IMR-90 (cell line): ENCODE data around the gene ATP10A. TPM values are rescaled to one million over a fixed set of nuclear protein-coding genes. Genes with fewer than 3 reads are reported as not detected.

Experiments used
- ATAC-seq: fragments of 200-7000 bp; cut with Tn5 transposase; 2 replicates; pipeline ENCODE4 v1.9.1; 2020; ENCODE audit warnings: low read depth, mild to moderate bottlenecking, moderate library complexity
- BruUV-seq: library from RNA; stranded (reverse); fragments of 400-500 nt; replicated peaks from 2 replicates; lab custom pipeline; 2021; lab: Mats Ljungman, UMichigan
- CTCF ChIA-PET: fragments of 300-600 bp; formaldehyde crosslinking; extraction: SDS; loops from one replicate; lab custom pipeline; 2021; ENCODE audit warnings: antibody characterized with exemption; lab: Yijun Ruan, JAX
- POLR2A ChIA-PET: fragments of 300-600 bp; sonication (Branson Sonifier 250); formaldehyde crosslinking; loops from one replicate; lab custom pipeline; 2022; ENCODE audit warnings: antibody characterized with exemption; ENCODE audit not compliant: unreplicated experiment; lab: Charles Lee
- DNase-seq: peaks from one replicate; pipeline ENCODE4 v3.0.0; 2013
- H2AFZ ChIP-seq: replicated peaks from 2 replicates; pipeline ENCODE3; 2013; ENCODE audit warnings: low read length, mild to moderate bottlenecking; ENCODE audit not compliant: poor library complexity
- H2AK5ac ChIP-seq: 2 replicates; pipeline ENCODE4 v1.6.1; 2013; ENCODE audit warnings: low read depth, low read length, inconsistent platforms
- H2AK9ac ChIP-seq: replicated peaks from 2 replicates; pipeline ENCODE3; 2013; ENCODE audit warnings: mild to moderate bottlenecking, low read depth, low read length, moderate library complexity; ENCODE audit not compliant: poor library complexity
- H2BK120ac ChIP-seq: 2 replicates; pipeline ENCODE4 v1.6.1; 2013; ENCODE audit warnings: low read depth, low read length, inconsistent platforms
- H2BK15ac ChIP-seq: 3 replicates; pipeline ENCODE4 v1.6.1; 2013; ENCODE audit warnings: low read depth, low read length, inconsistent platforms
- H2BK20ac ChIP-seq: 2 replicates; pipeline ENCODE4 v1.6.1; 2013; ENCODE audit warnings: low read depth, mild to moderate bottlenecking, inconsistent platforms, low read length, moderate library complexity
- H2BK5ac ChIP-seq: 2 replicates; pipeline ENCODE4 v1.6.1; 2013; ENCODE audit warnings: mild to moderate bottlenecking, low read depth, low read length, inconsistent platforms; ENCODE audit not compliant: poor library complexity, severe bottlenecking
- H3K14ac ChIP-seq: replicated peaks from 2 replicates; pipeline ENCODE4 v1.6.1; 2013; ENCODE audit warnings: low read depth, low read length, inconsistent platforms
- H3K18ac ChIP-seq: 2 replicates; pipeline ENCODE4 v1.6.1; 2013; ENCODE audit warnings: low read depth, low read length, control low read depth
- H3K23ac ChIP-seq: 2 replicates; pipeline ENCODE4 v1.6.1; 2013; ENCODE audit warnings: low read depth, low read length, inconsistent platforms
- H3K27ac ChIP-seq: 2 replicates; pipeline ENCODE4 v1.5.1; 2013; ENCODE audit warnings: mild to moderate bottlenecking, control low read depth, low read length; ENCODE audit not compliant: insufficient read depth
- H3K27me3 ChIP-seq: 2 replicates; pipeline ENCODE4 v1.6.1; 2013; ENCODE audit warnings: low read length; ENCODE audit not compliant: control insufficient read depth, insufficient read depth
- H3K36me3 ChIP-seq: 2 replicates; pipeline ENCODE4 v1.6.1; 2013; ENCODE audit warnings: low read length, mixed read lengths; ENCODE audit not compliant: control insufficient read depth, insufficient read depth
- H3K4ac ChIP-seq: 2 replicates; pipeline ENCODE4 v1.6.1; 2013; ENCODE audit warnings: low read depth, low read length, inconsistent platforms
- H3K4me1 ChIP-seq: 2 replicates; pipeline ENCODE4 v1.6.1; 2013; ENCODE audit warnings: low read length, mixed read lengths; ENCODE audit not compliant: control insufficient read depth, insufficient read depth
- H3K4me2 ChIP-seq: 2 replicates; pipeline ENCODE4 v1.6.1; 2013; ENCODE audit warnings: low read depth, mild to moderate bottlenecking, control low read depth, low read length, moderate library complexity
- H3K4me3 ChIP-seq: 2 replicates; pipeline ENCODE4 v1.5.1; 2013; ENCODE audit warnings: low read depth, mild to moderate bottlenecking, control low read depth, low read length, moderate library complexity; ENCODE audit not compliant: insufficient read depth
- H3K56ac ChIP-seq: 2 replicates; pipeline ENCODE4 v1.6.1; 2013; ENCODE audit warnings: low read length, inconsistent platforms; ENCODE audit not compliant: insufficient read depth; ENCODE audit errors: extremely low read depth
- H3K79me1 ChIP-seq, 2 experiments: 2 replicates each; pipeline ENCODE4 v1.6.1; 2013; ENCODE audit warnings: low read length in 2 of 2, inconsistent platforms in 1 of 2, low read depth in 1 of 2
- H3K9ac ChIP-seq: 2 replicates; pipeline ENCODE4 v1.6.1; 2013; ENCODE audit warnings: low read depth, low read length, control low read depth
- H3K9me1 ChIP-seq: 2 replicates; pipeline ENCODE4 v1.6.1; 2013; ENCODE audit warnings: low read length, inconsistent platforms; ENCODE audit not compliant: insufficient read depth
- H3K9me3 ChIP-seq: 2 replicates; pipeline ENCODE4 v1.6.1; 2013; ENCODE audit warnings: low read length; ENCODE audit not compliant: control insufficient read depth, insufficient read depth
- H4K20me1 ChIP-seq: 2 replicates; pipeline ENCODE4 v1.6.1; 2013; ENCODE audit warnings: low read length, inconsistent platforms; ENCODE audit not compliant: insufficient read depth
- H4K5ac ChIP-seq: 2 replicates; pipeline ENCODE4 v1.6.1; 2013; ENCODE audit warnings: mild to moderate bottlenecking, low read depth, low read length, control low read depth
- H4K8ac ChIP-seq, 2 experiments: 2 replicates each; pipeline ENCODE4 v1.6.1; 2013; ENCODE audit warnings: low read depth in 2 of 2, low read length in 2 of 2, control low read depth in 1 of 2, inconsistent platforms in 1 of 2
- H4K91ac ChIP-seq: 2 replicates; pipeline ENCODE4 v1.6.1; 2013; ENCODE audit warnings: low read depth, low read length, inconsistent platforms; ENCODE audit not compliant: insufficient read depth
- BHLHE40 ChIP-seq: fragments of 150-350 bp; IDR thresholded peaks from 2 replicates; pipeline ENCODE4 v1.6.1; 2016; ENCODE audit warnings: mild to moderate bottlenecking, low read depth, low read length
- CEBPB ChIP-seq: IDR thresholded peaks from 2 replicates; pipeline ENCODE4 v1.6.1; 2012; ENCODE audit warnings: low read depth, low read length, improper control_type of control experiment
- CHD1 ChIP-seq: IDR thresholded peaks from 2 replicates; pipeline ENCODE4 v1.6.1; 2012; ENCODE audit warnings: low read depth, low read length, improper control_type of control experiment
- CTCF ChIP-seq: conservative IDR thresholded peaks from 2 replicates; pipeline ENCODE4 v1.5.1; 2012; ENCODE audit warnings: mild to moderate bottlenecking, low read depth, low read length, improper control_type of control experiment
- ELK1 ChIP-seq: fragments of 150-350 bp; IDR thresholded peaks from 2 replicates; pipeline ENCODE4 v1.6.1; 2016; ENCODE audit warnings: low read depth, mild to moderate bottlenecking, low read length, moderate library complexity, borderline replicate concordance
- FOS ChIP-seq: fragments of 150-350 bp; IDR thresholded peaks from 2 replicates; pipeline ENCODE4 v1.6.1; 2016; ENCODE audit warnings: low read depth, low read length
- MAFK ChIP-seq: IDR thresholded peaks from 2 replicates; pipeline ENCODE4 v1.6.1; 2012; ENCODE audit warnings: low read depth, low read length, improper control_type of control experiment
- MAZ ChIP-seq: IDR thresholded peaks from 2 replicates; pipeline ENCODE4 v1.6.1; 2012; ENCODE audit warnings: low read depth, mild to moderate bottlenecking, low read length, improper control_type of control experiment, moderate library complexity, borderline replicate concordance
- MXI1 ChIP-seq: IDR thresholded peaks from 2 replicates; pipeline ENCODE4 v1.6.1; 2012; ENCODE audit warnings: low read depth, mild to moderate bottlenecking, low read length, moderate library complexity, borderline replicate concordance
- NFE2L2 ChIP-seq: fragments of 150-350 bp; IDR thresholded peaks from 2 replicates; pipeline ENCODE4 v1.6.1; 2016; ENCODE audit warnings: low read depth, mild to moderate bottlenecking, low read length
- POLR2A ChIP-seq: IDR thresholded peaks from 2 replicates; pipeline ENCODE4 v1.6.1; 2012; ENCODE audit warnings: mild to moderate bottlenecking, low read depth, low read length
- RAD21 ChIP-seq: IDR thresholded peaks from 2 replicates; pipeline ENCODE4 v1.6.1; 2012; ENCODE audit warnings: low read length, improper control_type of control experiment
- RCOR1 ChIP-seq: IDR thresholded peaks from 2 replicates; pipeline ENCODE4 v1.6.1; 2012; ENCODE audit warnings: mild to moderate bottlenecking, low read length, improper control_type of control experiment; ENCODE audit not compliant: insufficient replicate concordance
- RFX5 ChIP-seq: IDR thresholded peaks from 2 replicates; pipeline ENCODE4 v1.8.0; 2012; ENCODE audit warnings: low read depth, mild to moderate bottlenecking, low read length, moderate library complexity
- SMC3 ChIP-seq: fragments of 150-350 bp; IDR thresholded peaks from 2 replicates; pipeline ENCODE4 v1.6.1; 2016; ENCODE audit warnings: low read depth, mild to moderate bottlenecking, antibody characterized with exemption, low read length, moderate library complexity
- USF2 ChIP-seq: fragments of 150-350 bp; IDR thresholded peaks from 2 replicates; pipeline ENCODE4 v1.6.1; 2017; ENCODE audit warnings: mild to moderate bottlenecking, antibody characterized with exemption, low read length, low read depth
- WGBS, 2 experiments: methylation state at CpG; one replicate each; pipeline versions ENCODE4 v1.1.5 to v1.1.7; 2013; ENCODE audit warnings: missing lambda C conversion rate in 2 of 2; ENCODE audit not compliant: insufficient read length in 1 of 2; ENCODE audit errors: extremely low coverage in 2 of 2; 5-methylcytosine and 5-hydroxymethylcytosine counted together
- dilution Hi-C: fragments of 300-500 bp; cut with HindIII; formaldehyde crosslinking; loops from one replicate; pipeline ENCODE4 v1.14.3; 2018; ENCODE audit warnings: low sequenced_read_pairs; ENCODE audit not compliant: unreplicated experiment
- in situ Hi-C: fragments of 300-500 bp; cut with MboI; formaldehyde crosslinking; loops from 3 replicates; pipeline ENCODE4 v1.14.3; 2019; ENCODE audit warnings: low sequenced_read_pairs, inconsistent platforms, mixed read lengths
- intact Hi-C: fragments of 100-400 bp; cut with micrococcal nuclease; formaldehyde crosslinking; loops from 2 replicates; pipeline ENCODE4 v1.10.0; 2022
- polyA plus RNA-seq, 3 experiments: library from polyadenylated mRNA; depleted of rRNA; stranded (reverse); fragments of >200 nt; gene quantifications; 2 replicates each; pipeline ENCODE4 v1.2.3, GENCODE V29; 2012; ENCODE audit warnings: low replicate concordance in 1 of 3
- total RNA-seq: library from RNA; depleted of rRNA; stranded (reverse); fragments of >200 nt; gene quantifications from 2 replicates; pipeline ENCODE4 v1.2.3, GENCODE V29; 2012

ATP10A gene
- total and polyA plus RNA-seq, 2 of the 4 experiments (the other 2 are of a cell fraction), result 13.8 to 16.0 TPM

DNA sequence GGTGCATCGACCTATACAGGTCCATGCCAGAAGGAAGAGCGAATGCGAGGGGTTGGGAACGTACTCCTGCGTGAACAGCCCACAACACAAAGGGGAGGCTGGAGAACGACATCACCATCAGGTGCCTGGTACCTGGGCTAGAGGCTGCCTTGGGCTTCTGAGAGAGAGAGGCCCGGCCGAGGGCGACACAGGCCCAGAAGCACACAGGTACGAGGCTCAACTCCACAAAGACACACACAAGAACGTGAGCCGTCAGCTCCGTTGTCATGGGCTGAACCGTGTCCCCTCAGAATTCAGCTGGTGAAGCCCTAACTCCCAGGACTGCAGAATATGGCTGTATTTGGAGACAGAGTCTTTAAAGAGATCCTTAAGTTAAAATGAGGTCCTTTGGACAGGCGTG is 134.3 kb downstream of the ATP10A start:
- ChIA-PET CTCF (no interaction called here), POLR2A (no interaction called here)
- Histone ChIP-seq H2AFZ (no peak overlapping the region), H3K18ac (no peak overlapping the region), H3K56ac (no peak overlapping the region), H2BK5ac (no peak overlapping the region), H3K23ac (no peak overlapping the region), H3K27me3 (no peaks in the 10 kb centered on the region), H3K9ac (no peak overlapping the region), H3K9me3 (no peaks in the 10 kb centered on the region), H3K9me1 (peaks cover 10% of the 10 kb centered on the region; the same call in 1 of the 2 replicates), H4K20me1 (no peaks in the 10 kb centered on the region), H4K8ac (no peak overlapping the region), H2AK9ac (no peak overlapping the region), H2BK15ac (no peak overlapping the region), H2BK120ac (no peak overlapping the region), H3K14ac (no peak overlapping the region), H3K4me1 (no peaks in the 10 kb centered on the region), H3K36me3 (peaks cover 5% of the 10 kb centered on the region), H3K4me2 (no peak overlapping the region), H3K4me3 (no peak overlapping the region), H4K5ac (no peak overlapping the region), H3K79me1 (peaks cover 3 to 20% of the 10 kb centered on the region in 2 experiments; a peak in 3 of 4 replicates), H3K27ac (no peak overlapping the region), H3K4ac (no peak overlapping the region), H4K91ac (no peak overlapping the region), H2AK5ac (no peak overlapping the region), H2BK20ac (no peak overlapping the region)
- DNase-seq, result no peak
- BruUV-seq, result no TSS peak
- ATAC-seq, result no peak
- intact Hi-C loops, result no loop called here
- dilution Hi-C loops, result no loop called here
- in situ Hi-C loops, result no loop called here
- no peak for TF ChIP-seq ELK1
- no peak for TF ChIP-seq CHD1
- TF ChIP-seq NFE2L2, result no peak
- no peak for TF ChIP-seq RFX5
- TF ChIP-seq BHLHE40, result no peak
- TF ChIP-seq MXI1, result no peak
- TF ChIP-seq CEBPB, result no peak
- TF ChIP-seq CTCF, result no peak
- TF ChIP-seq MAFK, result no peak
- no peak for TF ChIP-seq RAD21
- TF ChIP-seq RCOR1, result no peak
- no peak for TF ChIP-seq MAZ
- no peak for TF ChIP-seq POLR2A
- no peak for TF ChIP-seq FOS
- TF ChIP-seq USF2, result no peak
- no peak for TF ChIP-seq SMC3
- WGBS, 2 experiments, result 100% methylated on average over 5 of the region's 15 CpGs; no CpG with 5 or more reads in 1 of the 2 experiments
